Measurements from ENCODE around the gene PLCXD1. TPM values are rescaled to one million over a fixed set of nuclear protein-coding genes. Genes with fewer than 3 reads are reported as not detected.

PLCXD1 gene
- total RNA-seq, 4 donors from 2014 or later = 3.7 to 7.9 (median 6.3) TPM

DNA sequence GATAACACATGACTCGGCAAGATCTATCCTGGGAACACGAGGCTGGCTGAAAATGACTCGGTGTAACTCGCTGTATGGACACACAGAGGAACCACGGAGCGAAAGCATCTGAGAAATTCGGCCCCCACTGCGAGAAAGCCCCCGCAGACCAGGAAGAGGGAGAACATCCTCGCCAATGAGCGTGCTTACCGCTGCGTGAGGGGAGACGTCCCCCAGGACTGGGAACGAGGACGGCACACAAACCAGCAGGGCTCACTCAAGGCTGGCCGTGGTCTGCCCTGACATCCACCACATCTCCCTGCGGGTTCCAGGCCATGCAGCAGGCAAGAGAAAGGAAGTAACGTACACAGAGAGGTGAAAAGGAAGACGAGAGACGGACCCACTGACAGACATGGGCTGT lies 55.0 kb downstream of the PLCXD1 start:
- H3K4me3 ChIP-seq (replicated peaks in 1 of 3) = no peak overlapping the region
- 90 to 91% methylated on average over 21 of the region's 21 CpGs for WGBS, 2 donors
- H3K36me3 ChIP-seq = no peaks in the 10 kb centered on the region
- no peaks in the 10 kb centered on the region for H3K9me3 ChIP-seq
- DNase-seq = no peak
- TF ChIP-seq, protein P1, sequence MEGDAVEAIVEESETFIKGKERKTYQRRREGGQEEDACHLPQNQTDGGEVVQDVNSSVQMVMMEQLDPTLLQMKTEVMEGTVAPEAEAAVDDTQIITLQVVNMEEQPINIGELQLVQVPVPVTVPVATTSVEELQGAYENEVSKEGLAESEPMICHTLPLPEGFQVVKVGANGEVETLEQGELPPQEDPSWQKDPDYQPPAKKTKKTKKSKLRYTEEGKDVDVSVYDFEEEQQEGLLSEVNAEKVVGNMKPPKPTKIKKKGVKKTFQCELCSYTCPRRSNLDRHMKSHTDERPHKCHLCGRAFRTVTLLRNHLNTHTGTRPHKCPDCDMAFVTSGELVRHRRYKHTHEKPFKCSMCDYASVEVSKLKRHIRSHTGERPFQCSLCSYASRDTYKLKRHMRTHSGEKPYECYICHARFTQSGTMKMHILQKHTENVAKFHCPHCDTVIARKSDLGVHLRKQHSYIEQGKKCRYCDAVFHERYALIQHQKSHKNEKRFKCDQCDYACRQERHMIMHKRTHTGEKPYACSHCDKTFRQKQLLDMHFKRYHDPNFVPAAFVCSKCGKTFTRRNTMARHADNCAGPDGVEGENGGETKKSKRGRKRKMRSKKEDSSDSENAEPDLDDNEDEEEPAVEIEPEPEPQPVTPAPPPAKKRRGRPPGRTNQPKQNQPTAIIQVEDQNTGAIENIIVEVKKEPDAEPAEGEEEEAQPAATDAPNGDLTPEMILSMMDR (IDR thresholded peaks at IDR 0.05) = no peak
- no peak for TF ChIP-seq POLR2A (IDR thresholded peaks at IDR 0.05)
- no peaks in the 10 kb centered on the region for H3K27me3 ChIP-seq
- no peak overlapping the region for H3K27ac ChIP-seq
- intact Hi-C loops (cut with DNase I) = no loop called here
- peaks cover 0 to 6% of the 10 kb centered on the region in 2 donors for H3K4me1 ChIP-seq

DNA sequence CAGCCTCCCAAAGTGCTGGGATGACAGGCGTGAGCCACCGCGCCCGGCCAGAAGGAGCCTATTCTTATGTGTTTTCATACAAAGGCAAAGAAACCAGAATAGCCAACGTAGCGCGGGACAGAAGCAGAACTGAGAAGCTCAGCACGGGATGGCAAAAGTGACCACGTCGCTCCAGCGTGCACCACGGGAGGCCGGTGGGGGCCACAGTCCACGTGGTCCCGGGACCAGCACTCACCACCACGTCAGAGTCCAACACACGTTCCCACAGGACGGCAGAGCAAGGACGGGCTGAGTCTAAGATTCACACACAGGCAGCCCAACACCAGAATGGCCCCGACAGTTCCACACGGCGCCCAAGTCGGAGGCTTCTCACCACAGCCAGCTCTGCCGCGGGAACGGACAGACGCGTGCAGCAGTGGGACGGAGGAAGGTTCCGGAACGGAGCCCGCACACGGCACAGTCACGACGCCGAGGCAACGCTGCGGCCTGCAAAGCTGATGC lies 56.2 kb downstream of the PLCXD1 start:
- no peak for DNase-seq
- intact Hi-C loops (cut with DNase I) = no loop called here
- no peaks in the 10 kb centered on the region for H3K9me3 ChIP-seq
- H3K27ac ChIP-seq = no peak overlapping the region
- H3K4me3 ChIP-seq (replicated peaks in 1 of 3) = no peak overlapping the region
- no peaks in the 10 kb centered on the region for H3K27me3 ChIP-seq
- H3K4me1 ChIP-seq = no peaks in the 10 kb centered on the region
- no peaks in the 10 kb centered on the region for H3K36me3 ChIP-seq
- 84 to 85% methylated on average over 29 to 31 of the region's 38 CpGs for WGBS, 2 donors
- TF ChIP-seq, protein P1 (IDR thresholded peaks at IDR 0.05) = no peak
- TF ChIP-seq POLR2A (IDR thresholded peaks at IDR 0.05) = no peak

DNA sequence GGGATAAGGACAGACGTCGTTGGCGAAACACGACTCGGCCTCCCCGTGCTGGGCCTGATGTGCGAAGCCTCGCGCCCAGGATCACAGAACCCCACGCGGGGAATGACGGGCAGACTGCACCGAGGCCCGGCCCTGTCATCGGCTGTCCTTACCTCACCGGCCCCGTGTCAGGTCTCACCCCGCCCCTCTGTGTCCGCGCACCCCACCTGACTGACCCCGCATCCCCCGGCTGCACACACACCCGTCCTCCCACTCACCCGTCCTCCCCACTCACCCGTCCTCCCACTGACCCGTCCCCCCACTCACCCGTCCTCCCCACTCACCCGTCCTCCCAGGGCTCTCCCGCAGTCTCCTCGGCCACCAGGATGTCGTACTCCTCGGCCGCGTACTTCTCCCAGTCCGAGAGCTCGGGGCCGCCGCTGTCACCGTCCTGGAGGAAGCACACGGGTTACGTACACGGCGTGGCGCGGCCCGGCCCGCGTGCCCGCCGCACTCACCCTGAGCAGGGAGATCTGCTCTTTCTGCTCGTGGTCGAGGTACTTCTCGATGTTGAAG lies 57.2 kb downstream of the PLCXD1 start:
- no peaks in the 10 kb centered on the region for H3K36me3 ChIP-seq
- no peak for TF ChIP-seq POLR2A (IDR thresholded peaks at IDR 0.05)
- TF ChIP-seq, protein P1 (IDR thresholded peaks at IDR 0.05) = no peak

DNA sequence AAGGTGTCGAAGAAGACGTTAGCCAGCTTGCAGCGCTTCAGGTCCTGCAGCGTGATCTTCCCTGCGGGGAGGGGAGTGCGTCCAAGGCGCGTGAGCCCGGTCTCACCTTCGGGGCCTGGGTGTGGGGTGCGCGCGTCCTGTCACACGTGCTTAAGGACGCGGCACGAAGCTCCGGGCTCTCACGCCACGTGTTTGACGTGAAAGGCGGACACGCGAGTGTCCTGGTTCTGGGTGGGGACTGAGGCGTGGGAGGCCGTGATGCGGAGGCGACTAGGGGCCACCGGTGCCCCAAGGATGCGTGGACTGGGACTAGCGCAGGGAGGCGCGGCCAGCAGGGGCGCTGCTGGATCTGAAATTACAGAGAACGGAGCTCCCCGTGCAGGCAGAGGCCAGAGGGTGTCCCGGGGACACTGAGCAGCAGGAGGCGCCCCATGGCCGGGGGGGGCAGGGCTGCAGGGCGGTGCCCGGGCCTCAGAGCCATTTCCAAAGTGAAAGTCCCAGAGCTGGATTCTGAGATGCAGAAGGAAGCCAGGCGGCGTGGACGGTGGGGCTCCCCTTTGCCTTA lies 57.7 kb downstream of the PLCXD1 start:
- H3K9me3 ChIP-seq = no peaks in the 10 kb centered on the region
- WGBS, 2 donors = 94 to 99% methylated on average over 24 to 34 of the region's 44 CpGs
- H3K4me1 ChIP-seq = no peaks in the 10 kb centered on the region
- TF ChIP-seq, protein P1 (IDR thresholded peaks at IDR 0.05) = no peak
- no peak for TF ChIP-seq POLR2A (IDR thresholded peaks at IDR 0.05)
- H3K27ac ChIP-seq = no peak overlapping the region
- H3K36me3 ChIP-seq = no peaks in the 10 kb centered on the region
- H3K27me3 ChIP-seq = no peaks in the 10 kb centered on the region
- no peak overlapping the region for H3K4me3 ChIP-seq (replicated peaks in 1 of 3)
- intact Hi-C loops (cut with DNase I) = no loop called here
- DNase-seq = no peak

More for the DNA sequence above, 57.2 kb downstream of the PLCXD1 start:
- intact Hi-C loops (cut with DNase I) = no loop called here
- Histone ChIP-seq H3K4me3 (replicated peaks in 1 of 3) (no peak overlapping the region), H3K9me3 (no peaks in the 10 kb centered on the region), H3K27ac (no peak overlapping the region), H3K4me1 (no peaks in the 10 kb centered on the region), H3K27me3 (no peaks in the 10 kb centered on the region)
- WGBS, 2 donors = 92 to 93% methylated on average over 50 to 53 of the region's 53 CpGs
- no peak for DNase-seq

DNA sequence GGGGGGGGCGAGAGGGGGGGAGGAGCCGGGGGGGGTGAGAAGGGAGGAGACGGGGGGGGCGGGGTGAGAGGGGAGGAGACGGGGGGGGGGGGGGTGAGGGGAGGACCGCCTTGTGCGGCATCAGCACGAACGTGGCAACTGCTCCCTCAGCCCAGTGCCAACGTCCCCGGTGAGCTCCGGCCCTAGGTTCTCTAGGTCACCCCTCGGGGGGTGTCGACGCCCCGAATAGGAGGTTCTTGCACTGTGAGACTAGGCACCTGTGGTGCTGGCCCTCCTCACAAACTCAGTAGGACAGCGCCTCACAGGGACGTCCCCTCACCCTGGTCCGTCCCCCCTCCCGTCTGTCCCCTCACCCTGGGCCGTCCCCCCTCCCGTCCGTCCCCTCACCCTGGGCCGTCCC lies 58.9 kb downstream of the PLCXD1 start:
- Histone ChIP-seq H3K4me1 (no peaks in the 10 kb centered on the region), H3K27ac (no peak overlapping the region), H3K4me3 (replicated peaks in 1 of 3) (no peak overlapping the region), H3K36me3 (no peaks in the 10 kb centered on the region), H3K9me3 (no peaks in the 10 kb centered on the region), H3K27me3 (no peaks in the 10 kb centered on the region)
- 88 to 92% methylated on average over 20 to 22 of the region's 24 CpGs for WGBS, 2 donors
- DNase-seq = no peak
- intact Hi-C loops (cut with DNase I) = no loop called here
- no peak for TF ChIP-seq POLR2A (IDR thresholded peaks at IDR 0.05)
- TF ChIP-seq, protein P1 (IDR thresholded peaks at IDR 0.05) = no peak

Measured in thyroid gland (tissue), 4 donors.